ENCODE measurements around the gene SETD1B.

- no peak for TF ChIP-seq POLR2A (IDR thresholded peaks at IDR 0.05)
- TF ChIP-seq, protein P1, sequence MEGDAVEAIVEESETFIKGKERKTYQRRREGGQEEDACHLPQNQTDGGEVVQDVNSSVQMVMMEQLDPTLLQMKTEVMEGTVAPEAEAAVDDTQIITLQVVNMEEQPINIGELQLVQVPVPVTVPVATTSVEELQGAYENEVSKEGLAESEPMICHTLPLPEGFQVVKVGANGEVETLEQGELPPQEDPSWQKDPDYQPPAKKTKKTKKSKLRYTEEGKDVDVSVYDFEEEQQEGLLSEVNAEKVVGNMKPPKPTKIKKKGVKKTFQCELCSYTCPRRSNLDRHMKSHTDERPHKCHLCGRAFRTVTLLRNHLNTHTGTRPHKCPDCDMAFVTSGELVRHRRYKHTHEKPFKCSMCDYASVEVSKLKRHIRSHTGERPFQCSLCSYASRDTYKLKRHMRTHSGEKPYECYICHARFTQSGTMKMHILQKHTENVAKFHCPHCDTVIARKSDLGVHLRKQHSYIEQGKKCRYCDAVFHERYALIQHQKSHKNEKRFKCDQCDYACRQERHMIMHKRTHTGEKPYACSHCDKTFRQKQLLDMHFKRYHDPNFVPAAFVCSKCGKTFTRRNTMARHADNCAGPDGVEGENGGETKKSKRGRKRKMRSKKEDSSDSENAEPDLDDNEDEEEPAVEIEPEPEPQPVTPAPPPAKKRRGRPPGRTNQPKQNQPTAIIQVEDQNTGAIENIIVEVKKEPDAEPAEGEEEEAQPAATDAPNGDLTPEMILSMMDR (IDR thresholded peaks at IDR 0.05) = no peak
Measured at GRCh38 chr12:121765573-121765972, 38.2 kb upstream of the SETD1B start.
